GM23248 (cell line): ENCODE results near the gene ANKRD63. TPM values are rescaled to one million over a fixed set of nuclear protein-coding genes. Genes with fewer than 3 reads are reported as not detected.

Experiments used
- DNase-seq: peaks from one replicate; pipeline ENCODE4 v3.0.0-alpha.2; 2015
- H2AFZ ChIP-seq: fragments of 200-600 bp; sonication (generic); 2 replicates; pipeline ENCODE4 v1.6.1; 2016; ENCODE audit warnings: antibody characterized with exemption
- H3F3A ChIP-seq: fragments of 200-600 bp; sonication (generic); 2 replicates; pipeline ENCODE4 v1.6.1; 2016; ENCODE audit warnings: mild to moderate bottlenecking, antibody characterized with exemption, mixed run types; ENCODE audit not compliant: insufficient read depth
- H3K27ac ChIP-seq: fragments of 200-600 bp; sonication (generic); 2 replicates; pipeline ENCODE4 v1.5.1; 2016; ENCODE audit warnings: mild to moderate bottlenecking
- H3K27me3 ChIP-seq: fragments of 200-600 bp; sonication (generic); replicated peaks from 2 replicates; pipeline ENCODE4 v1.6.1; 2016; ENCODE audit warnings: mild to moderate bottlenecking; ENCODE audit not compliant: insufficient read depth
- H3K36me3 ChIP-seq: fragments of 200-600 bp; sonication (generic); 2 replicates; pipeline ENCODE4 v1.6.1; 2016; ENCODE audit warnings: low read depth, mild to moderate bottlenecking
- H3K4me1 ChIP-seq: fragments of 200-600 bp; sonication (generic); 2 replicates; pipeline ENCODE4 v1.6.1; 2016; ENCODE audit warnings: mild to moderate bottlenecking; ENCODE audit not compliant: insufficient read depth
- H3K4me2 ChIP-seq: fragments of 200-600 bp; sonication (generic); one replicate; pipeline ENCODE4 v1.6.1; 2016; ENCODE audit warnings: mild to moderate bottlenecking; ENCODE audit not compliant: unreplicated experiment
- H3K4me3 ChIP-seq: fragments of 200-600 bp; sonication (generic); 2 replicates; pipeline ENCODE4 v1.5.1; 2016; ENCODE audit warnings: mild to moderate bottlenecking
- H3K79me2 ChIP-seq: fragments of 200-600 bp; sonication (generic); 2 replicates; pipeline ENCODE4 v1.6.1; 2016; ENCODE audit warnings: mild to moderate bottlenecking; ENCODE audit not compliant: insufficient read depth
- H3K9ac ChIP-seq: fragments of 200-600 bp; sonication (generic); 2 replicates; pipeline ENCODE4 v1.6.1; 2016; ENCODE audit warnings: mild to moderate bottlenecking
- H3K9me2 ChIP-seq: fragments of 200-600 bp; sonication (generic); 2 replicates; pipeline ENCODE4 v1.6.1; 2016; ENCODE audit warnings: mixed run types, mild to moderate bottlenecking, moderate library complexity; ENCODE audit not compliant: insufficient read depth
- H3K9me3 ChIP-seq: fragments of 200-600 bp; sonication (generic); one replicate; pipeline ENCODE4 v1.6.1; 2017; ENCODE audit warnings: low read depth
- H4K20me1 ChIP-seq: fragments of 200-600 bp; sonication (generic); 2 replicates; pipeline ENCODE4 v1.6.0; 2016; ENCODE audit not compliant: insufficient read depth
- EZH2 ChIP-seq: fragments of 200-600 bp; sonication (generic); IDR thresholded peaks from 2 replicates; pipeline ENCODE4 v1.6.1; 2018; ENCODE audit warnings: antibody characterized with exemption, mild to moderate bottlenecking; ENCODE audit not compliant: insufficient read depth, poor library complexity, severe bottlenecking
- EZH2phosphoT487 ChIP-seq: fragments of 200-600 bp; sonication (generic); IDR thresholded peaks from 2 replicates; pipeline ENCODE4 v1.6.1; 2018; ENCODE audit warnings: antibody characterized with exemption, moderate library complexity, mild to moderate bottlenecking, low read depth; ENCODE audit not compliant: insufficient read depth
- WGBS, 2 experiments: methylation state at CpG; one replicate each; pipeline ENCODE4 v1.1.6; 2015 to 2017; ENCODE audit warnings: low lambda C conversion rate in 2 of 2, low coverage in 1 of 2; ENCODE audit errors: missing lambda C conversion rate in 2 of 2; 5-methylcytosine and 5-hydroxymethylcytosine counted together
- in situ Hi-C: fragments of 300-500 bp; cut with MboI; formaldehyde crosslinking; loops from 2 replicates; pipeline ENCODE4 v1.15.0; 2020
- polyA plus RNA-seq: library from polyadenylated mRNA; unstranded; fragments of >200 nt; fragmentation: Nextera tagmentation; extraction: Ambion mirVana; gene quantifications from 2 replicates; pipeline ENCODE4 v1.2.1, GENCODE V29; 2016
- total RNA-seq: library from RNA; depleted of rRNA; stranded (reverse); fragments of >200 nt; shearing (Covaris generic); gene quantifications from 2 replicates; pipeline ENCODE4 v1.2.3, GENCODE V29; 2014

ANKRD63 gene
- total and polyA plus RNA-seq, 2 experiments from 2014 or later: not detected

GRCh38 chr15:40302288-40302886, 19.5 kb upstream of the ANKRD63 start:
- Histone ChIP-seq H3K4me1 (no peaks in the 10 kb centered on the region), H3F3A (no peaks in the 10 kb centered on the region), H2AFZ (no peak overlapping the region), H3K27ac (no peak overlapping the region), H3K27me3 (peaks cover 7% of the 10 kb centered on the region; the same call in 1 of the 2 replicates), H3K9me3 (no peaks in the 10 kb centered on the region), H3K4me2 (no peak overlapping the region), H3K9ac (no peak overlapping the region), H3K36me3 (no peaks in the 10 kb centered on the region), H3K79me2 (no peaks in the 10 kb centered on the region), H3K9me2 (no peaks in the 10 kb centered on the region), H3K4me3 (no peak overlapping the region), H4K20me1 (no peaks in the 10 kb centered on the region)
- no peak for DNase-seq
- 70 to 72% methylated on average over 16 to 19 of the region's 19 CpGs for WGBS, 2 experiments
- in situ Hi-C loops: no loop called here
- TF ChIP-seq EZH2phosphoT487 (no peak), EZH2 (no peak)

GRCh38 chr15:40301467-40302179, 18.8 kb upstream of the ANKRD63 start:
- DNase-seq: no peak
- no peak overlapping the region for H3K9ac ChIP-seq
- H3K4me1 ChIP-seq: no peaks in the 10 kb centered on the region
- H4K20me1 ChIP-seq: no peaks in the 10 kb centered on the region
- 57 to 59% methylated on average over 12 of the region's 12 CpGs for WGBS, 2 experiments
- H3K4me2 ChIP-seq: no peak overlapping the region
- no peaks in the 10 kb centered on the region for H3K9me3 ChIP-seq
- H3K9me2 ChIP-seq: no peaks in the 10 kb centered on the region
- H3K27me3 ChIP-seq: peaks cover 12% of the 10 kb centered on the region; the same call in 1 of the 2 replicates
- no peaks in the 10 kb centered on the region for H3F3A ChIP-seq
- TF ChIP-seq EZH2phosphoT487: no peak
- no peaks in the 10 kb centered on the region for H3K79me2 ChIP-seq
- H2AFZ ChIP-seq: no peak overlapping the region
- H3K27ac ChIP-seq: no peak overlapping the region
- in situ Hi-C loops: no loop called here
- no peak overlapping the region for H3K4me3 ChIP-seq
- no peaks in the 10 kb centered on the region for H3K36me3 ChIP-seq

- no peak for DNase-seq
- no peaks in the 10 kb centered on the region for H3F3A ChIP-seq
- H3K9me2 ChIP-seq: no peaks in the 10 kb centered on the region
- in situ Hi-C loops: no loop called here
- H3K4me3 ChIP-seq: no peak overlapping the region
- H3K4me1 ChIP-seq: no peaks in the 10 kb centered on the region
- 56 to 57% methylated on average over 2 of the region's 2 CpGs for WGBS, 2 experiments
- H3K4me2 ChIP-seq: no peak overlapping the region
- H3K79me2 ChIP-seq: no peaks in the 10 kb centered on the region
- no peak overlapping the region for H3K9ac ChIP-seq
- no peak overlapping the region for H2AFZ ChIP-seq
- no peaks in the 10 kb centered on the region for H3K9me3 ChIP-seq
- TF ChIP-seq EZH2phosphoT487 (no peak), EZH2 (no peak)
- H4K20me1 ChIP-seq: no peaks in the 10 kb centered on the region
- no peak overlapping the region for H3K27ac ChIP-seq
- H3K36me3 ChIP-seq: no peaks in the 10 kb centered on the region
- peaks cover 16% of the 10 kb centered on the region; the same call in 1 of the 2 replicates for H3K27me3 ChIP-seq
Observed at GRCh38 chr15:40300771-40301170, 17.9 kb upstream of the ANKRD63 start.

- DNase-seq: no peak
- no peaks in the 10 kb centered on the region for H3K4me1 ChIP-seq
- H4K20me1 ChIP-seq: no peaks in the 10 kb centered on the region
- H3K4me2 ChIP-seq: no peak overlapping the region
- H2AFZ ChIP-seq: no peak overlapping the region
- no peaks in the 10 kb centered on the region for H3K79me2 ChIP-seq
- TF ChIP-seq EZH2phosphoT487 (no peak), EZH2 (no peak)
- 85% methylated on average over 2 of the region's 2 CpGs for WGBS, 2 experiments
- H3K27ac ChIP-seq: no peak overlapping the region
- no peaks in the 10 kb centered on the region for H3F3A ChIP-seq
- in situ Hi-C loops: no loop called here
- no peaks in the 10 kb centered on the region for H3K36me3 ChIP-seq
- no peaks in the 10 kb centered on the region for H3K9me3 ChIP-seq
- H3K9me2 ChIP-seq: no peaks in the 10 kb centered on the region
- no peak overlapping the region for H3K4me3 ChIP-seq
- H3K27me3 ChIP-seq: peaks cover 20% of the 10 kb centered on the region; the same call in 1 of the 2 replicates
- H3K9ac ChIP-seq: no peak overlapping the region
Observed at GRCh38 chr15:40300367-40300766, 17.5 kb upstream of the ANKRD63 start.
